ENCODE measurements around the gene POR. TPM values are rescaled to one million over a fixed set of nuclear protein-coding genes. Genes with fewer than 3 reads are reported as not detected.

The POR gene
- total RNA-seq, 1 experiment from 2014 or later: 45.1 TPM

DNA sequence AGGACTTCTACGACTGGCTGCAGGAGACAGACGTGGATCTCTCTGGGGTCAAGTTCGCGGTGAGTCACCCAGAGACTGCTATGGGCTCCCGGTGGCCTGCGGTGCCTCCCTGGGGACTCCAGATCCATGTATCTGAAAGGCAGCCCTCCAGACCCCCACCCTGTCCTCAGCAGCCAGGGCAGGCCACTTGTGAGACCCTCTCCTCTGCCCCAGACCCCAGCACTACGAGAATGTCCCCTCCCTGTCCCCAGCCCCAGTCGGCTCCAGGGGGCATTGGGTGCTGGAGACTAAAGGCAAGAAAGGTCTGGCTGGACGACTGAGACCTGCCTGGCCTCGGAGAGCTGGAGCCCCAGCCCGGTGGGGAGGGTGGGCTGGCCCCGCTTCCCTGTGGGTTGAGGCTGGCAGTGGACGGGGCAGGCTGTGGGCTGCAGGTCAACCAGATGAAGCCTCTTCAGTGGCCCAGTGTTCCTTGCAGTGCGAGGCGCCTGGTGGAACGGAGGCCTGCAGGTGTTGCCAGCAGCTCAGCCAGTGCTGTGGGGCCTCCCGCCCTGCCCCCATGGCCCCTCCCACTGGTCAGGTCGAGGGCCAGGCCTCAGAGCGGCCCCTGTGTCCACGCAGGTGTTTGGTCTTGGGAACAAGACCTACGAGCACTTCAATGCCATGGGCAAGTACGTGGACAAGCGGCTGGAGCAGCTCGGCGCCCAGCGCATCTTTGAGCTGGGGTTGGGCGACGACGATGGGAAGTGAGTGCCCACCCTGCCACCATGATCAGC lies 65.7 kb downstream of the POR start:
- no peak for DNase-seq (ENCODE audit: unreplicated experiment)
- H3K36me3 Mint-ChIP-seq (ENCODE audit: insufficient read depth, unreplicated experiment): peaks cover 41% of the 10 kb centered on the region
- POLR2A ChIA-PET: no interaction called here
- CTCF ChIA-PET: no interaction called here
- no peaks in the 10 kb centered on the region for H3K9me3 Mint-ChIP-seq (ENCODE audit: unreplicated experiment)
- BruUV-seq (replicated peaks): no TSS peak
- TF ChIP-seq, protein P1, sequence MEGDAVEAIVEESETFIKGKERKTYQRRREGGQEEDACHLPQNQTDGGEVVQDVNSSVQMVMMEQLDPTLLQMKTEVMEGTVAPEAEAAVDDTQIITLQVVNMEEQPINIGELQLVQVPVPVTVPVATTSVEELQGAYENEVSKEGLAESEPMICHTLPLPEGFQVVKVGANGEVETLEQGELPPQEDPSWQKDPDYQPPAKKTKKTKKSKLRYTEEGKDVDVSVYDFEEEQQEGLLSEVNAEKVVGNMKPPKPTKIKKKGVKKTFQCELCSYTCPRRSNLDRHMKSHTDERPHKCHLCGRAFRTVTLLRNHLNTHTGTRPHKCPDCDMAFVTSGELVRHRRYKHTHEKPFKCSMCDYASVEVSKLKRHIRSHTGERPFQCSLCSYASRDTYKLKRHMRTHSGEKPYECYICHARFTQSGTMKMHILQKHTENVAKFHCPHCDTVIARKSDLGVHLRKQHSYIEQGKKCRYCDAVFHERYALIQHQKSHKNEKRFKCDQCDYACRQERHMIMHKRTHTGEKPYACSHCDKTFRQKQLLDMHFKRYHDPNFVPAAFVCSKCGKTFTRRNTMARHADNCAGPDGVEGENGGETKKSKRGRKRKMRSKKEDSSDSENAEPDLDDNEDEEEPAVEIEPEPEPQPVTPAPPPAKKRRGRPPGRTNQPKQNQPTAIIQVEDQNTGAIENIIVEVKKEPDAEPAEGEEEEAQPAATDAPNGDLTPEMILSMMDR (IDR thresholded peaks at IDR 0.05; ENCODE audit: unreplicated experiment): no peak
- intact Hi-C loops (cut with micrococcal nuclease): no loop called here
- no peak overlapping the region for H3K27ac Mint-ChIP-seq (ENCODE audit: low read depth, unreplicated experiment)
- H3K4me1 Mint-ChIP-seq (ENCODE audit: insufficient read depth, unreplicated experiment): no peaks in the 10 kb centered on the region
- H3K4me3 Mint-ChIP-seq (ENCODE audit: unreplicated experiment): no peak overlapping the region
- no peaks in the 10 kb centered on the region for H3K27me3 Mint-ChIP-seq (ENCODE audit: insufficient read depth, unreplicated experiment)

DNA sequence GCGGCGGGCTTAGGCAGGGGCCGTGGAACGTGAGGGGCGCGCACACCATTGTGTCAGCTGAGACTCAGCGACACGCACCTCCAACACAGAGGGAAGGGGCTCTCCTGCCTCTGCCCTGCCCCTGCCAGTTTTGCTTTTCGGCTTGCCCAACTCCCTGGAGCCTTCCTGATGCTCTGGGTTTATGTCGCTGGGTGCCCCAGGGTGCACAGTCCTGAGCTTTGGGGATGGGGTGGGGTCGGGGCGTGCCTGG lies 66.2 kb downstream of the POR start:
- Mint-ChIP-seq H3K36me3 (ENCODE audit: insufficient read depth, unreplicated experiment) (peaks cover 40% of the 10 kb centered on the region), H3K27ac (ENCODE audit: low read depth, unreplicated experiment) (no peak overlapping the region), H3K4me3 (ENCODE audit: unreplicated experiment) (no peak overlapping the region), H3K4me1 (ENCODE audit: insufficient read depth, unreplicated experiment) (no peaks in the 10 kb centered on the region), H3K27me3 (ENCODE audit: insufficient read depth, unreplicated experiment) (no peaks in the 10 kb centered on the region), H3K9me3 (ENCODE audit: unreplicated experiment) (no peaks in the 10 kb centered on the region)
- DNase-seq (ENCODE audit: unreplicated experiment): no peak
- ChIA-PET POLR2A (no interaction called here), CTCF (no interaction called here)
- intact Hi-C loops (cut with micrococcal nuclease): no loop called here
- no TSS peak for BruUV-seq (replicated peaks)
- TF ChIP-seq, protein P1 (IDR thresholded peaks at IDR 0.05; ENCODE audit: unreplicated experiment): no peak

DNA sequence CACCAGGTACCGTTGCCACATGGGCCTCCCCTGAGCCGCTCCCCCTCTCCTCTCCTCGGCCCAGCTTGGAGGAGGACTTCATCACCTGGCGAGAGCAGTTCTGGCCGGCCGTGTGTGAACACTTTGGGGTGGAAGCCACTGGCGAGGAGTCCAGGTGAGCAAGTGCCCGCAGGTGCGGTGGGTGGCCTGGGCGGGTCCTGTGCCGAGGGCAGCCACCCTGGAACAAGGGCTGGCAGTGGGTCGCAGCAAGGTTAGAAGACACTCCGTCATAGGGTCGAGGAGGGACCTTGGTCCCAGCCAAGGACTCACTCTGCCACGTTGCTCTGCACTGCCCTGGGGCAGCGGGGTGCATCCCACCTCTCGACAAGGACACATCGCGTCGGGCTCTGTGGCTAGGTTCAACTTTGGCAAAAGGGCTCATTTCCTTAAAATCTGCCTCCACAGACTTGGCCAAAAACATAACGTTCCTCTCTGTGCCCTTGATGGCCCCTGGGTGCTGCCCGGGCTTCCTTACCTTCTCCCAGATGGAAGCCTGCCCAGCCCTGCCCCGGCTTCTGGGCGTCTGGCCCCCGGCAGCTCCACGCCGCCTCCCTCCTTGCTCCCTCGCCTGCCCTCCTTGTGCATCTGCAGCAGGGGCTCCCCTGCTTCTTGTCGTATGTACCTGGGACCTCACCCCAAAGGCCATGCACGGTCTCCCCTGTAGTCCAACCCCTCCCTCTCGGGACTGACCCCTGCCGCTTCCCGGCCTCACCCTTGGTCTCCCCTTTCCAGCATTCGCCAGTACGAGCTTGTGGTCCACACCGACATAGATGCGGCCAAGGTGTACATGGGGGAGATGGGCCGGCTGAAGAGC lies 66.7 kb downstream of the POR start:
- POLR2A ChIA-PET: interaction anchor here (1.2 kb wide), 1 partner anchor 101 kb away, joined by 3 read pairs; no protein-coding TSS in a partner anchor
- Mint-ChIP-seq H3K9me3 (ENCODE audit: unreplicated experiment) (no peaks in the 10 kb centered on the region), H3K4me3 (ENCODE audit: unreplicated experiment) (no peak overlapping the region)

More for the DNA sequence above, 66.7 kb downstream of the POR start:
- Mint-ChIP-seq H3K4me1 (ENCODE audit: insufficient read depth, unreplicated experiment) (no peaks in the 10 kb centered on the region), H3K27me3 (ENCODE audit: insufficient read depth, unreplicated experiment) (no peaks in the 10 kb centered on the region), H3K27ac (ENCODE audit: low read depth, unreplicated experiment) (no peak overlapping the region), H3K36me3 (ENCODE audit: insufficient read depth, unreplicated experiment) (peaks cover 34% of the 10 kb centered on the region)
- TF ChIP-seq, protein P1 (IDR thresholded peaks at IDR 0.05; ENCODE audit: unreplicated experiment): no peak
- intact Hi-C loops (cut with micrococcal nuclease): no loop called here
- no peak for DNase-seq (ENCODE audit: unreplicated experiment)
- CTCF ChIA-PET: no interaction called here
- no TSS peak for BruUV-seq (replicated peaks)
